C1 segment of cervical spinal cord (tissue), 14 donors: Measurements from ENCODE around the gene IL6R.
"Not testable (repeated sequence)": the region's sequence is repeated elsewhere in the genome, so short reads cannot be mapped to it uniquely, and the experiment has no call there.

Experiments used
- DNase-seq, 14 donors: peaks; one replicate each; lab custom pipeline; 2025; lab: John Stamatoyannopoulos, UW

The IL6R gene

DNA sequence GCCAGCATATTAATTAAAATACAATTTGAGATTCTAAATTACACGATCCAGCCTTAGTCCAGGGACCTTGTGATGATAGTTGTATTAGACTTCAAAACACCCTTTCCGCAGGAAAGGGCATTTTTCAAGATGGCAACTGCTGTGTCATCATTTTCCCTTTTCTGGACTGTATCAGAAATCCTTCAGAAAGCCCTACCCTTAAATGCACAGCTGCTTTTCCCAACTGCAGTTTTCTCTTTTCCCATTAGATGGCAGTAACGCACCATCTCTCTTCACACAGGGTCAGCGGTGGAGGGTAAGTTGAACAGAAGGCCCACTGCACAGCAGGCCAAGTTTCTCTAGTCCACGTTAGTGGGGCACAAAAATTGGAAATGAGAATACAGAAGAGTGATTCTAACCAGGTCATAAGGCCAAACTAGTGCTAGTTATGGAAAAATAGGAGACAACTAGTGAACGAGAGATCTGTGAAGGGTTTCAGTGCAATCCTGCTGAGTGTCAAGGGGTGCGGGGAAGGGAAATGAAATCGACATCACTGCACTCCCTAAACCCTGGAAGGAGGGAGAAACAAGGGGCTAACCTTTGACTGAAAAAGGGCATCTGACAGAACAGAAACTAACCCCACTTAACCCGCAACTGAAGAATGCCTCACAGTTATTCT is 74.8 kb downstream of the IL6R start:
- peak in 12 of 14 donors; percentile 10 to 72 (median 48) for DNase-seq

DNA sequence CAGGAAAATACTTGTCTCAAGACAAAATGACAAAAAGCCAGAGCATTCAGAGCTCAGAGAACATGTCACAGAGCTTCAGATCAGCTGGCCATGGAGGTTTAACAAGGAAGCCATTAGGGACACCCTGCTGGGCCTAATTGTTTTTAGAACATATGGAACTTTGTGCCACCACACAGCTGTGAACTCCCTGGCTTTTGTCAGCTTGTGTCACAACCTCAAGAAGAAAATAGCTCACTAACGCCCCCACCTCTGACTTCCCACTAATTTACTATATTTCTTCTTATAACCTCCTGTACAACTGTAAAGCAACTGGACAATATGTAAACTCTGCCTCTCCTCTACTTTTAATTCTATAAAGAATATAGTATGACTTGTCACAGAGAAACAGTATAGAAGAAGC is 75.9 kb downstream of the IL6R start:
- DNase-seq = no peak

DNA sequence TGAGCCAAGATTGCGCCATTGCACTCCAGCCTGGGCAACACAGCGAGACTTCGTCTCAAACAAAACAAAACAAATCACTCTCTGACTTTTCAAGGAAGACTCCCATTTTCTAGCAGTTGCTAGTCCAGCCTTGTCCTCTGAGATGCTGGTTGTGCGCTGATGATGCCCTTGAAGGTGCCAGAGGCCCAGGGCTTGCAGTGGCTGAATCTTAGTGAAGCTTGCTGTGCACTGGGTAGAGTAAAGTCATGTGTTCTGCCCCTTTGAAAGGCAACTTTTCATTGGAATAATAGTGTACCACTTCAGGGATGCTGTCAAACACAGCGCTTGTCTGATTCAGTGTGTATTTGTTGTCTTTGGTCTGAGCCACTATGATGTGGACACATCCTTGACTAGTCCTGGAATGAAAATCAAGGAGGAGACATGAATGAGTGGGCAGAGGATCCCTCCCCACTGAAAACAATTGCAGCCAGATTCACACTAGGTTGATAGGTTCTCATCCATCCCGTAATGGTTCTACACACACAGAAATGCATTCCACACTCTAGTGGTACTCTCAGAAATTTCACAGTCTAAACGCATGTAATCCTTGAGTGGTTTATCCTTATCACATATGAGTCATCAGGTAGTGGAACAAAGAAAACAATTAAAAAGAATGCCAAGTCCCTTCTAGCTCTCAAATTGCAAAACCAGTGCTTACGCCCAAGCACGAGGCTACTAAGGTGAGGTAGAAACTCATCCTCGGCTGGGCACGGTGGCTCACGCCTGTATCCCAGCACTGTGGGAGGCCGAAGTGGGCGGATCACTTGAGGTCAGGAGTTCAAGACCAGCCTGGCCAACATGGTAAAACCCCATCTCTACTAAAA is 79.0 kb downstream of the IL6R start:
- DNase-seq = no peak

DNA sequence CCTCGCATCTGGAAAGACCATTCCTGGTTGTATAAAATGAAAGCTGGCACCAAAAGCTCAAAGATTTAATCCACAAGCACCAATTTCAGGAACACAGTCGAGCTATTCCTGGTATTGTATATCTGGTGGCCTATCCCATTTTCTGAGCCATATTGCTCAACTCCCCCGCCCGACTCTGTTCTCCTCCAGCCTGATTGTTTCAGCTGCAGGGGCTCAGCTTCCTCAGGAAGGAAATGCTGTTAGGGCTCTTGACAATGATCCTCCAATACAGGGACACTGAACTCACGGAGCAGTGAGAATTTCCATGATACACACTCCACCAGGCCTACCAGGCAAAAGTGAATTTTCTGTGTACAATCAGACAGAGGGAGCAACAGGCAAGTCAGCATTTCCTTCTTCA is 80.0 kb downstream of the IL6R start:
- DNase-seq = no peak

DNA sequence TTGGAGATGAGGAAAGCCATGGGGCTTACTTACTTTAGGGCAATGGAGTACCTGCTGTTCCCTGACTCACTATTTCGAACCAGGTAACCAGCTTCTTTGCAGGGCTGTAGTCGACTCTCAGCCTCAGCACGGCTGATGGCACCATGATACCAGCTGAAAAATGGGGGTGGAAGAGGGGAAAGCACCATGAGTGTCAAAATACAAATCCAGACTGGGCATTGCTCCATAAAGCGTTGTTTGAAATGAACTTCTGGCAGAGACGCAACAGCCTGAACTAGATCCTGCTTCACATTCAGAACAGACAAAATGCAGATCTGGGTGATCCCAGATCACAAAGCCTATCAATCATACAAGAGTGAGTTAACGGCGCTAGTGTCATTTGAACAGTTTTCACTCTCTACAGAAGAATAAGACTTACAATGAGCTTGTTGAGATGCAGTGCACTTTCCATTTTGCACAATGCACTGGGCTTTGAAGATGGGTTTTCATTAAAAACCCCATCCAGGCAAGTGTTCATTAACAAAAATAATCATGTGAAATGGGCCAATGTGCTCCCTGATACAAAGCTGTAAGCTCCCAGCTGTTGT is 80.9 kb downstream of the IL6R start:
- DNase-seq = no peak

DNA sequence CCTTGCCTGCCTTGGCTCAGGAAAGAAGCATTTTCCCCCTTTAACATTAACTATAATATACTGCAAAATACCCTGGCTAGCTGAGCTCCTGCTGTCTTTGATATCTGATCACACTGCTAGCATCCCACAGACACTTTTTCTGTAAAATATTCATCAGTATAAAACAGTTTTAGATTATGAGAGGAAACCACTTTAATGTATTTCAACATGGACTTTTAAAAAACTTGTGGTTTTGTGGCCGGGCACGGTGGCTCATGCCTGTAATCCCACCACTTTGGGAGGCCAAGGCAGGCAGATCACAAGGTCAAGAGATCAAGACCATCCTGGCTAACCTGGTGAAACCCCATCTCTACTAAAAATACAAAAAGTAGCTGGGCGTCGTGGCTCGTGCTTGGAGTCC is 81.6 kb downstream of the IL6R start:
- DNase-seq = not testable (repeated sequence)

DNA sequence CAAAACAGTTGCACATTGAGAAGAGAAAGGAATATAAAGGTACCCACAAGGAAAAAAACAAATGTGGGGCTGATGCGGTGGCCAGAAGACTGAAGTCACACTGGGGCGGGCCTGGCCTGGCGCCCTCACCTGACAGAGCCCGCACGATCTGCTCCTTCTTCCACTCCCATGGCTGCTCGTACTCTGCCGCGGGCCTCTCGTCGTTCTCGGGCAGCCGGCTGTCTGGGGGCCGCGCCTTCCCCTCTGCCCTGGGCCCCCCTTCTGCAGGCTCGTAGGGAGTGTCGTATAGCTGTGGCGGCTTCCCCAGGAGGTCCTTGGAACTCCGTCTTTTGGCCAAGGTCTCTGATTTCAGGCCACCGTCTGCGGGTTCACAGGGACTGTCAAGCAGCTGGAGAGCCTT is 83.8 kb downstream of the IL6R start:
- no peak for DNase-seq

DNA sequence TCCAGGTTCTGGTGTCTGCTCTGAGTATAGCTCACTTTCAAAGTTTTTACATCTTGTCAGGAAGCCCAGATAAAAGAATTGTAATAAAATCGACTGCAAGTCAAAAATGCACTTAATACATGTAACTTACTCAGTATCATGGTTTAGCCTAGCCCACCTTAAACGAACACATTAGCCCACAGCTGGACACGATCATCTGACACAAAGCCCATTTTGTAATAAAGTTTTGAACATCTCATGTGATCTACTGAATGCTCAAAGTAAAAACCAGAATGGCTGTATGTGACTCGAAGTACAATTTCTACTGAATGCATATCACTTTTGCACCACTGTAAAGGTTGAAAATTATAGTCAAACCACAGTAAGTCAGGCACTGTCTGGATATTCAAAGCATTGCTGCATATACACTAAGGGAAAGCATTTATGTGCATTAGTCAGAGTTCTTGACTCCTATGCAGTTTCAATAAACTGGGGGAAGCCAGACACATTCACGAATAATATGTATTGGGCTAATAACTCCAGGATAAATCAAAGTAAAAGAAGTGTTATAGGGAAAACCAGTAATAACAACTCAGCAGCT is 84.6 kb downstream of the IL6R start:
- no peak for DNase-seq

DNA sequence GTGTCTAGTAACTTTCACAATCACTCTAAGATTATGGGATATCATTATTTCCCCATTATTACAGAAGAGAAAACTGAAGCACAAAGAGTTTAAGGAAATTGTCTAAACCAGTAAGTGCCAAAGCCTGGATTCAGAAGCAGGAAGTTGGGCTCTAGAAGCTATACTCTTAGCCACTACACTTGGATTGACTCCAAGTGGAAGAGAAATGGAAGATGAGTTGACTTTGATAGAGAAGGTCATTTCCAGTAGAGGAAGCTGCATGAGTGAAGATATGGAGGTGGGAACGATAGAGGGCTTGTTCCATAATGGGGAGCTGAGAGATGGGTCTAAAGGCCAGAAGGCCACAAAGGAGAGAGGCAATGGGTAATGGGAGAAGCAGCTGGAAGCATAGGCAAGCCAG is 85.2 kb downstream of the IL6R start:
- DNase-seq = no peak

DNA sequence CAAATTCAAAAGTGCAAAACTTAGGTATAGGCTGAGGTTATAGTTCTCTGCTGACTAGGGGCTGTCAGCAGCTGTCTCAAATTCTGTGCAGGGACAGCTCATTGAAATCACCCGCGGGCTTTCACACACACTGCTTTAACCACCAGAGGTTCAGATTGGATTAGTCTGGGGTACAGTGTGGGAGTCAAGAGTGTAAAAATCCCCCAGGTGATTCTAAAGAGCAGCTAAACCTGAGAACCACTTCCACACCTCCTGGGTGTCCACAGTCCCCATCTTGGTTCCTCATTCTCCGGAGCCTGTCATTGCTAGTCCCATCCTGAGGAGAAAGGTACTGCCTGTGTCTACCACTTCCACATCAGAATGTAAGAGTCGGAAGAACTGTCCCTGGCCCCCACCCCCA is 87.0 kb downstream of the IL6R start:
- DNase-seq = no peak

DNA sequence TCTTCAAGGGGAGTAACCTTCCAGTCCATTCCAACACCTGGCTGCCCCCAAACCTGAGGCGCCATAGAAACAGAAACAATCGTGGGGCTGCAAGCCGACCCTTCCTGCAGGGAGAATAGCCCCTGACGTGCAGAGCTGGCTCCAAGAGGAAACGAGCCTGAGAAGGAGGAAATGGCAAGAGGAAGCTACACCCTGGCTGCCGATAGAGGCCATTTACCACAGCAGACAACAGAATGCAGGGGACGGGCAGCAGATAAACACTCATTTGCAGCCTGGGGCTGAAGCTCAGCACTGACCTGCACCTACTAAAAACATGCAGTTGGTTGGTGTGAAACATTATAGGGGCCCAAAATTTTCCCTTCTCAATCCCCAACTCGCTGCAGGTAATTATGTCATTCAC is 88.1 kb downstream of the IL6R start:
- DNase-seq = peak in 1 of 14 donors; percentile 7

DNA sequence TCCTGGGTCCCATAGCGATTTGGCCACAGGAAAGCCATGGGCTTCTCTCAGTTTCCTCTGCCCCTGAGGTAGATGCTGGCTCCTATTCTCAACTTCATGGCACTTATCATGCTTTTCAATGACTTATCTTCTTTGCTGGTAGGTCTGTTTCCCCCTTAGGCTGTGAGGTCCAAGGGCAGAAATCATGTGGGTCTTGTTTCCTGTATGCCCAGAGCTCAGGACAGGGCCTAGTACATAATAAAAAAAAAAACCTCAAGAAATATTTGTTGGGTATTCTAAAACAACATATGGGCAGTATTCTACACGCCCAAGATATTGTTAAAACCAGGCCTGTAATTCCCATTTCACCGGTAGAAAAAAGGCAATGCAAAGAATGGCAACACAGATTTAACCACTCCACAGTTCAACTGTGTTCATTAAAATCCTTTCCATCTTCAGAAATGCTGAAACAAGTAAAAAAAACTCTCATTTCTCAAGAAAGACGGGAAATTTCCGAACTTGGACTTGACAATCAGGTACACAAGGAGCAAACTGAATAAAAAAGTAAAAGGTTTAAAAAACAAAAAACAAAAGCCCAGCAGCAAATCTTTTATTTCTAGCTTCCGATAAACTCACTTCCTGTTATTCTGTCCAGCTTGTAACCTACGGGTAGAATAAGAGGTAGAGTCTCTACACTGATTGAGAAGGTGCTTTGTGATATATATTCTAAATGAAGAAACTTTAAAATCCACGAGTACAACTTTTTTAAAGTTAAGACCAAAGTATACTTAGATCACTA is 90.5 kb downstream of the IL6R start:
- no peak for DNase-seq

DNA sequence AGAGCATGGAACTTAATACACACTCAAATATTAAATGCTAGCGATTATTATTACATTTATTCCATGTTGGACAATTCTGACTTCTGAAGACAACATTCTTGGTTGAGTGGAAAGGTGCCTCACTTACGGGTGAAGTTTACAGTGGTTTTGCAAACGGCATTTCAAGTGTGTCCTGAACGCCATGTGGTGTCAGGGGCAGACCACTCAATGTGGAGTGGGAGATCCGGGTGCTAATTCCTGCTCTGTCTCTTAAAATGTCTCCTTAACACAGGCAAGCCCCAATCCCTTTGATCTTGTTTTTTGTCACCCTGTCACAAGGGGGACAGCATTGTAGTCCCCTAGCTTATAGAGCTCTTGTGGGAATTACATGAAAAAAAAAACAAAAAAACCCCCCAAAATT is 91.2 kb downstream of the IL6R start:
- DNase-seq = no peak

DNA sequence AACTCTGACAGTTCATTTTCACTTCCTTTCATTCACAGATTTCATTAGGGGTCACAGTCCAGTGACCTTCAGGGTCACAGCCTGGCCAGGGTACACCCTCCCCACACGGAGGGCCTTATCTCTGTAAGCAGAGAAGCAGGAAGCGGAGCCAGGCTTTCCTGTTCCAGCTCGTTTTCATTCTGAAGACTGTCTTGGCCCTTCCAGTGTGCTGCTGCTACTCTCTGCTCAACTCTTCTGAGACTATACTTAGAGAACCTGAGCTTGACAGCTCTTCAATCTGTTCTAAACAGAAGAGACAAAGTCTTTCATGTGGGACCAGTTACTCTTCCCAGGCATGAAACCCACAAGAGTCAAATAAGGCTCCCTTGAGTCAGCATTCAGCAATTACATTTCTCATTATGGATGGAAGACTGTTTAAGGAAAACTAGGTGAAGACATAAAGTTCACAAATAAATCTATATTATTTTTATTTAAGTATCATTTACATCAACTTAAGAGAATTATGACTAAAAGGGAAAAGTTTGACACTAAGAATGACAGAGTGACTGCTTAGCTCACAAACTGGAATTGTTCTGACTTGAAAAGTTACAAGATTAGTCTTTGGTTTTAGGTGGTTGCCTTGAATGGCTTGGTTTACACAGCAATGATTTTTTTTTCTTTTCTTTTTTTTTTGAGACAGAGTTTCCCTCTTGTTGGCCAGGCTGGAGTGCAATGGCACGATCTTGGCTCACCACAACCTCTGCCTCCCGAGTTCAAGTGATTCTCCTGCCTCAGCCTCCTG is 92.1 kb downstream of the IL6R start:
- no peak for DNase-seq

DNA sequence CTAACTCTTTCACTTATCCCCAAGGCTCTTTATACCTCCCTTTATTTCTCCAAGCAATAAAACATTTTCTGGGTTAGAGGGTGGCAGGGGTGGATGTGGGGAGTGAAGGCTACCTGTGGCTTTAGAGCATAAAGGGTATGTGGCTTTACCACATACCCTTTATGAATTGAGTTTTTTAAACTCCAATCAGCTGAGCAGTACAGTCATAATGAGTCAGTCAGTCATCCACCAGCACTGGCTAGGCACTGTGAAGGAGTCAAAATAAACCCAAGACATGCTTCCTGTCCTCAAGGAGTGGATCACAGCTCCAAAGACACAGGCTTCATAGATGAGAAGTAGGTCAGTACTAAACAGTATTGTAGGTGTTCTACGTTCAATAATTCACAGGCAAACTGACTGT is 94.3 kb downstream of the IL6R start:
- no peak for DNase-seq

DNA sequence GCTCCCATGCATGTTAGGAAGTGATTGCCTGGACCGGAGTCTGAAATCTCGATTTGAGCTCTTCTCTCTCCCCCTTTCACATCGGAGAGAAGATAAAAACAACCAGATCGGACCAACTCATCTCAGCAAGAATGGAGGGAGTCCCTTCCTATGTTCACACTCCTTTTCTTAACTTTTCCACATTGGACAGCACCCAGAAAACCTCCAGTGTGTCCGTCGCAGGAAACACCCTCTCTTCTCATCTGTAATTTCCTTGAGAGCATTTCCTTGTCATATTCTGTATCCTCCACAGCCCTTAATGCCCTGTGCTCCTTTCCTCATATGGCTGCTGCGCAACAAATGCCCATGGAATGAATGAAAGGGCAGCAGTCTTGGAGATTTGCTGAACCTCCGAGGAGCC is 95.4 kb downstream of the IL6R start:
- no peak for DNase-seq

DNA sequence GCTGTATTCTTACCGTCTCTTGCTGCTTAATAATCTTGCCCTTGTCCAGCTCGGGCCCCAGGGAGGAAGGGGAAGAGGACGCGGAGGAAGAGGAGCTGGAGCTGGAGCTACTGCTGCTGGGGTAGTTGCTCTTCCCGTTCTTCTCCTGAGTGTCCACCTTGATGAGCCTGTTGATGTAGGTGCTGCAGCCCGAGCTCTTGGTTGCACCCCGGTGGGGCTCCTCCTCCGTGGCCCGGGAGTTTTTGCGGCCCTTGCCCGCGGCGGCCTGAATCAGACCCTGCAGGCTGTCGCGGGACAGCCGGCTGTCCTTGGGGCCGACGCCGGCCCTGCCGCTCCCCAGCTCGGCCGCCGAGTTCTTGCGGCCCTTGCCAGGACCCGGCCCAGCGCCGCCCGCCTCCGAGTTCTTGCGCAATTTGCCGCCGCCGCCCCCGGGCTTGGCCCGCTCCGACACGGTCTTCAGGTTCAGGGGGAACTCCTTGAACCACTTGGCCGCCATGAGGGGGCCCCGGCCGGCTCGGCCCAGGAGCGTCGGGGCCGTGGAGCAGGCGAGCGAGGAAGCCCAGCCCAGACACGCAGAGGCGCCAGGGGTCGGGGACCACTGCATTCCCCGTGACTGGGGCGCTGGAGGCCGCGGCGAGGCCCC is 96.4 kb downstream of the IL6R start:
- no peak for DNase-seq

DNA sequence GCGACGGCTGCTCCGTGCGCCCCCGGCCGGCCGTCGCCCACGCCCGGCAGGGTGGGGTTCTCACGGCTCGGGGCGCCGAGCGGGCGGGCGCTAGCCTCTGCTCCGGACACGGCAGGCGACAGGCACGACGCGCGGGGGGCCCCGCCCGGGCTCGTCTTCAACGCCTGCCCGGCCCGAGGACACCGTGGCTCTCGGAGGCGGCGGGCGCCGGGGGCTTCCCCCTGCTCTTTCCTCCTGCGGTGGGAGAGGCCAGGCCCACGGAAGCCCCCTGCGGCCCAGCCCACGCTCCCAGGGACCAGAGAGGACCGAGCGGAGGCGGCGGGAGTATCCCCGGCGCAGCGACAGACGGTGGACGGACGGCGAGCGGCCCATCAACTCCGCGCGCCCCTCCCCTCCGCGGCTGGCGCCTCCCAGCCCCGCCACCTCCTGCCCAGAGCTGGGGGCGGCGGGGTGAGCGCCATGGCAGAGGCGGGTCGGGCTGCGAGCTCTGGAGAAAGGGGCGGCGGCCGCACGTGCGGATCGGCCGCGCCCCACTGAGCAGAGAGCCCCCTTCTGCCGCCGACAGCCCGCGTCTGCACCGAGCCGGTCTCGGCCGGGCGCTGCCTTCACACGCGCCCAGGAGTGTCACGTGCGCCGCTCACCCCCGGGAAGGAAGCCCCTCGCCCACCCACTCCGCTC is 97.1 kb downstream of the IL6R start, which contains the start of the genes SHE and TDRD10:
Gene SHE (minus strand): TSS at position 347 of the 678 bp plus-strand sequence. CDS start 386 bp downstream, outside the sequence.
Gene TDRD10 (plus strand): TSS at position 154 of the 678 bp plus-strand sequence. CDS start 4,685 bp downstream, outside the sequence.
- DNase-seq = no peak

DNA sequence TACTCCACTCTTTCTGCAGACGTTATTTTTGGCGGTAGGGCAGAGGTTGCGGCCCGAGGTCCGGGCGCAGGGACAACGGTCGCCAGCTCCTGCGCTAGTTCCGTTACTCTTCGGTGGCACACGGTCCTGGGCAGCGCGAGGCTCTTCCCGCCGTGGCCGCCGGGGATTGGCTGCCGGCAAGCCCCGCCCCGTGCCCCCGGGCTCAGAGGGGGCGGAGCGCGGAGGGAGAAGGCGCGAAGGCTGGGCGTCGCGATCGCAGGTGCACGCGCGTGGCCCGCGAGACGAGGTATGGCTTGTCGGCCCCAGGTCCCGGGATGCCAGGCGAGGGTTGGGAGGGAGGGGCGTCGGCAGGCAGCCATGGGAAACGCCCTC is 97.6 kb downstream of the IL6R start:
- no peak for DNase-seq

DNA sequence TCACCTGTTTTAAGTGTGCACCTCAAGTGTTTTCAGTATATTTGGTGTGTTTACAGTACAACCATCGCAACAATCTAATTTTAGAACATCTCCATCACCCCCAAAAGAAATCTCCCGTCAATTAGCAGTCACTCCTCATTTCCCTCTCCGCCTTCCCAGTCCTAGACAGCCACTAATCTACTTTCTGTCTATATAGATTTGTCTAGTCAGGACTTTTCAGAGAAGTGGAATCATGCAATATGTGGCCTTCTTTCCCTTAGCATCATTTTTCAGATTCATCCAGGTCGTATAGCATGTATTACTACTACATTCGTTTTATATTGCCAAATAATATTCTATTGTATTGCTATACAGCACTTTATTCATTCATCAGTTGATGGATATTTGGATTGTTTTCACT is 98.8 kb downstream of the IL6R start:
- DNase-seq = no peak
